Measurements from ENCODE around the gene LPP.

DNA sequence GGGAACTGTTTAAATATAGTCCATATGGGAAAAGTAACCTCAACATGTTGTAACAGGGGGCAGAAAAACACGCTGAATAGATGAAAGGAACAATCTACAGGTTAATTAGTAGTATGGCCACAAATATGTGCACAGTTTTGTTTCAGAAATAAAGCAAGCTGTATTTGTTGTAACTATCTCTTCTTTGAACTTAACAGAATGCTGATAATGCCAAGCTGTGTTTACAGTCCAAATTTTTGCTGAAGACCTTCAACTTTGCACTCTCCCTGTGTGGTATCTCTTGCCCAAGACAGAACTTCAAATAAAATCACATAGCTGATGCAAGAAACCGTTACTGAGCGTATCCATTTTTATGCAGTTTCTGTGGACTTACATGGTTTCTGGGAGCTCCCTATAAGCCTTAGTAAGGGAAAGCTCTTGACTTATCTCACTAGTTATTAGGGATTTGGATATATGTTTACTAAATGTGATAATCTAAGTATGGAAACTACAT lies 592.4 kb downstream of the LPP start:
- TF ChIP-seq, protein P1, sequence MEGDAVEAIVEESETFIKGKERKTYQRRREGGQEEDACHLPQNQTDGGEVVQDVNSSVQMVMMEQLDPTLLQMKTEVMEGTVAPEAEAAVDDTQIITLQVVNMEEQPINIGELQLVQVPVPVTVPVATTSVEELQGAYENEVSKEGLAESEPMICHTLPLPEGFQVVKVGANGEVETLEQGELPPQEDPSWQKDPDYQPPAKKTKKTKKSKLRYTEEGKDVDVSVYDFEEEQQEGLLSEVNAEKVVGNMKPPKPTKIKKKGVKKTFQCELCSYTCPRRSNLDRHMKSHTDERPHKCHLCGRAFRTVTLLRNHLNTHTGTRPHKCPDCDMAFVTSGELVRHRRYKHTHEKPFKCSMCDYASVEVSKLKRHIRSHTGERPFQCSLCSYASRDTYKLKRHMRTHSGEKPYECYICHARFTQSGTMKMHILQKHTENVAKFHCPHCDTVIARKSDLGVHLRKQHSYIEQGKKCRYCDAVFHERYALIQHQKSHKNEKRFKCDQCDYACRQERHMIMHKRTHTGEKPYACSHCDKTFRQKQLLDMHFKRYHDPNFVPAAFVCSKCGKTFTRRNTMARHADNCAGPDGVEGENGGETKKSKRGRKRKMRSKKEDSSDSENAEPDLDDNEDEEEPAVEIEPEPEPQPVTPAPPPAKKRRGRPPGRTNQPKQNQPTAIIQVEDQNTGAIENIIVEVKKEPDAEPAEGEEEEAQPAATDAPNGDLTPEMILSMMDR (IDR thresholded peaks at IDR 0.05), result no peak
- TF ChIP-seq POLR2AphosphoS5 (IDR thresholded peaks at IDR 0.05), result no peak
